Lower leg skin (tissue), 4 donors: Measurements from ENCODE around the gene MED31. TPM values are rescaled to one million over a fixed set of nuclear protein-coding genes. Genes with fewer than 3 reads are reported as not detected.
"Not testable (repeated sequence)": the region's sequence is repeated elsewhere in the genome, so short reads cannot be mapped to it uniquely, and the experiment has no call there.

Experiments used
- DNase-seq, 2 donors: peaks; one replicate each; pipeline ENCODE4 v3.0.0-alpha.2; 2019; ENCODE audit warnings: low spot score in 2 of 2
- H3K4me3 ChIP-seq: fragments of 200-600 bp; sonication (generic); 2 replicates; pipeline ENCODE4 v1.5.1; 2017; ENCODE audit warnings: mild to moderate bottlenecking, low read depth; ENCODE audit not compliant: poor library complexity, severe bottlenecking
- POLR2A ChIP-seq, 2 donors: fragments of 450-650 bp; IDR thresholded peaks; one replicate each; pipeline ENCODE4 v1.6.1; 2016 to 2017; ENCODE audit warnings: antibody characterized with exemption in 2 of 2, mild to moderate bottlenecking in 1 of 2, moderate library complexity in 1 of 2
- WGBS, 2 donors: methylation state at CpG; one replicate each; pipeline ENCODE4 v1.1.5; 2018; 5-methylcytosine and 5-hydroxymethylcytosine counted together
- intact Hi-C: fragments of 100-400 bp; cut with DNase I; formaldehyde crosslinking; loops from one replicate; pipeline ENCODE4 v1.15.0; 2023; ENCODE audit warnings: low total_unique reads
- total RNA-seq, 4 donors: library from RNA; depleted of rRNA; stranded (reverse); fragments of >200 nt; gene quantifications; one replicate each; pipeline ENCODE4 v1.1.0, GENCODE V29; 2016
- TF ChIP-seq, protein P1 (sequence below), 3 donors: fragments of 450-650 bp; IDR thresholded peaks; one replicate each; pipeline ENCODE4 v1.5.1; 2016; ENCODE audit warnings: antibody characterized with exemption in 3 of 3, mild to moderate bottlenecking in 3 of 3, moderate library complexity in 2 of 3

MED31 gene
- total RNA-seq, 4 donors from 2014 or later, result 2.4 to 16.5 (median 9.8) TPM

DNA sequence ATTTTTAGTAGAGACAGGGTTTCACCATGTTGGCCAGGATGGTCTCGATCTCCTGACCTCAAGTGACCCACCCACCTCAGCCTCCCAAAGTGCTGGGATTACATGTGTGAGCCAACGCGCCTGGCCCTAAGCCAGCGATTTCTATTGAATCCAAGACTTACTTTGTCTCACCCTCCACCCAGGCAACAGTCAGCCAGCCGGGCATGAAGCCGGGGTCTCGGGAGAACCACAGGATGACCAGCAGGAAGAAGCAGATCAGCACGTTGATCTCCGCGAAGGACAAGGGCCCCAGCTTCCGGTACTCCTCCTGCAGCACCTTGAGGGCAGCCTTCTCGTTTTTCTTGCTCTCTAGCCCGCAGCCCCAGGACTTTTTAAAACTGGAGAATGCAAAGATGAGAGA, 44.2 kb upstream of the MED31 start:
- intact Hi-C loops, result no loop called here
- no peak for TF ChIP-seq POLR2A (IDR thresholded peaks at IDR 0.05)
- TF ChIP-seq, protein P1, sequence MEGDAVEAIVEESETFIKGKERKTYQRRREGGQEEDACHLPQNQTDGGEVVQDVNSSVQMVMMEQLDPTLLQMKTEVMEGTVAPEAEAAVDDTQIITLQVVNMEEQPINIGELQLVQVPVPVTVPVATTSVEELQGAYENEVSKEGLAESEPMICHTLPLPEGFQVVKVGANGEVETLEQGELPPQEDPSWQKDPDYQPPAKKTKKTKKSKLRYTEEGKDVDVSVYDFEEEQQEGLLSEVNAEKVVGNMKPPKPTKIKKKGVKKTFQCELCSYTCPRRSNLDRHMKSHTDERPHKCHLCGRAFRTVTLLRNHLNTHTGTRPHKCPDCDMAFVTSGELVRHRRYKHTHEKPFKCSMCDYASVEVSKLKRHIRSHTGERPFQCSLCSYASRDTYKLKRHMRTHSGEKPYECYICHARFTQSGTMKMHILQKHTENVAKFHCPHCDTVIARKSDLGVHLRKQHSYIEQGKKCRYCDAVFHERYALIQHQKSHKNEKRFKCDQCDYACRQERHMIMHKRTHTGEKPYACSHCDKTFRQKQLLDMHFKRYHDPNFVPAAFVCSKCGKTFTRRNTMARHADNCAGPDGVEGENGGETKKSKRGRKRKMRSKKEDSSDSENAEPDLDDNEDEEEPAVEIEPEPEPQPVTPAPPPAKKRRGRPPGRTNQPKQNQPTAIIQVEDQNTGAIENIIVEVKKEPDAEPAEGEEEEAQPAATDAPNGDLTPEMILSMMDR (IDR thresholded peaks at IDR 0.05), result no peak
- WGBS, 2 donors, result 72 to 89% methylated on average over 13 of the region's 13 CpGs
- no peak for DNase-seq
- no peak overlapping the region for H3K4me3 ChIP-seq

DNA sequence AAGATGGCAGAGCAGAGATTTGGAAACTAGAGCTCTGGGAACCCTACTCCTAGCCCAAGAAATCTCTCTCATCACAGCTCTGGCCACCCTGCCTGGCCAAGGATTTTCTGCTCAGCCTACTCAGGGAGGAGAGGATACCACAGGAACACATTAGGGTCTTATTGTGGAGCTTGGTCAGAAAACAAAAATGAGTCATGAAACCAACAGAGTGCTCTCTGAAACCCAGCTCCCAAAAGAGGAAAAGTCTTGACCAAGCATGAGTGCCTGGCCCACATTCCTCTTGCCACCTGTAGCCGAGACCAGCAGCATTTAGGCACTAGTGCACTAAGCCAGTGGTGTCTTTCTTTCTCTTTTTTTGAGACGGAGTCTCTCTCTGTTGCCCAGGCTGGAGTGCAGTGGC, 43.6 kb upstream of the MED31 start:
- intact Hi-C loops, result no loop called here
- TF ChIP-seq, protein P1 (IDR thresholded peaks at IDR 0.05), result no peak
- no peak for TF ChIP-seq POLR2A (IDR thresholded peaks at IDR 0.05)
- WGBS, 2 donors, result 88 to 89% methylated on average over 2 of the region's 2 CpGs
- no peak for DNase-seq
- no peak overlapping the region for H3K4me3 ChIP-seq

DNA sequence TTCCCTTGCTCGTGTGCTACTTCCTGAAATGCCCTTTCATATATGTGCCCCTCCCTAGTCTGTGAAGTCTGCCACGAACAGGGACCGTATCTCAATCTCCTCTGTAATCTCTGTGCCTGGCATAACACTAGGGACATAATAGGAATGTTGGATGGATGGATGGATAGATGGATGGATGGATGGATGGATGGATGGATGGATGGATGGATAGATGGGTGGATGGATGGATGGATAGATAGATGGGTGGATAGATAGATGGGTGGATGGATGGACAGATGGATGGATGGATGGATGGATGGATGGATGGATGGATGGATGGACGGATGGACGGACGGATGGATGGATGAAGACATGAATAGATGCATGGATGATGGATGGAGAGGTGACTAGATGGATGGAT, 40.6 kb upstream of the MED31 start:
- H3K4me3 ChIP-seq, intact Hi-C loops: not testable (repeated sequence)
- 71 to 75% methylated on average over 6 of the region's 6 CpGs for WGBS, 2 donors

GRCh38 chr17:6691546-6691945, 40.1 kb upstream of the MED31 start:
- intact Hi-C loops, result no loop called here
- WGBS, 2 donors, result 77 to 87% methylated on average over 3 of the region's 3 CpGs
- no peak for DNase-seq
- no peak overlapping the region for H3K4me3 ChIP-seq
- TF ChIP-seq, protein P1 (IDR thresholded peaks at IDR 0.05), result no peak
- no peak for TF ChIP-seq POLR2A (IDR thresholded peaks at IDR 0.05)

More for the DNA sequence above, 40.6 kb upstream of the MED31 start:
- not testable (repeated sequence) for DNase-seq

- intact Hi-C loops, result no loop called here
- no peak for DNase-seq
- TF ChIP-seq, protein P1 (IDR thresholded peaks at IDR 0.05), result no peak
- TF ChIP-seq POLR2A (IDR thresholded peaks at IDR 0.05), result no peak
- WGBS, 2 donors, result 81% methylated on average over 11 of the region's 11 CpGs
- no peak overlapping the region for H3K4me3 ChIP-seq
These were observed 39.2 kb upstream of the MED31 start for GRCh38 chr17:6690641-6691040.

GRCh38 chr17:6688944-6689343, 37.5 kb upstream of the MED31 start:
- WGBS, 2 donors, result 82 to 87% methylated on average over 9 of the region's 9 CpGs
- DNase-seq, result no peak
- intact Hi-C loops, result no loop called here
- H3K4me3 ChIP-seq, result no peak overlapping the region
- TF ChIP-seq POLR2A (IDR thresholded peaks at IDR 0.05), result no peak
- TF ChIP-seq, protein P1 (IDR thresholded peaks at IDR 0.05), result no peak
